Measurements from ENCODE around the gene FRMD4A.
"Not testable (repeated sequence)": the region's sequence is repeated elsewhere in the genome, so short reads cannot be mapped to it uniquely, and the experiment has no call there.

FRMD4A gene

DNA sequence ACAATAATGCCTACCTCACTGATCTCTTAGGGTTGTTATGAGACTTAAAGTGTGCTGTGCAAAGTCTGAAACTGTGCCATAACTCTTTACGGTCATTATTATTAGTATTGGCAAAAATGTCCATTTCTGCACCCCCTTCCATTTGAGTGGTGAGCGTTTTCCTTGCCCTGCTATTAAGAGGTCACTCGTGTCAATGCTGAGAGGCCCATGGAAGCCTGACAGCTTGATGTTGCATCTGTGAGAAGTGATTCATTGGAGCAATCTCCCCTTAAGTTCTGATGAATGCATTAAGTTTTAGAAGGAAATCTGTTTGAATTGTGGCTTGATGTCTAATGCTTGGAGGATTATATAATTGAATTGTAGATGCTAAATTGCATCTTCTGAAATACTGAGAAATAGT is 253.3 kb downstream of the FRMD4A start:
- no peak overlapping the region for H3K27ac ChIP-seq
- TF ChIP-seq, protein P1, sequence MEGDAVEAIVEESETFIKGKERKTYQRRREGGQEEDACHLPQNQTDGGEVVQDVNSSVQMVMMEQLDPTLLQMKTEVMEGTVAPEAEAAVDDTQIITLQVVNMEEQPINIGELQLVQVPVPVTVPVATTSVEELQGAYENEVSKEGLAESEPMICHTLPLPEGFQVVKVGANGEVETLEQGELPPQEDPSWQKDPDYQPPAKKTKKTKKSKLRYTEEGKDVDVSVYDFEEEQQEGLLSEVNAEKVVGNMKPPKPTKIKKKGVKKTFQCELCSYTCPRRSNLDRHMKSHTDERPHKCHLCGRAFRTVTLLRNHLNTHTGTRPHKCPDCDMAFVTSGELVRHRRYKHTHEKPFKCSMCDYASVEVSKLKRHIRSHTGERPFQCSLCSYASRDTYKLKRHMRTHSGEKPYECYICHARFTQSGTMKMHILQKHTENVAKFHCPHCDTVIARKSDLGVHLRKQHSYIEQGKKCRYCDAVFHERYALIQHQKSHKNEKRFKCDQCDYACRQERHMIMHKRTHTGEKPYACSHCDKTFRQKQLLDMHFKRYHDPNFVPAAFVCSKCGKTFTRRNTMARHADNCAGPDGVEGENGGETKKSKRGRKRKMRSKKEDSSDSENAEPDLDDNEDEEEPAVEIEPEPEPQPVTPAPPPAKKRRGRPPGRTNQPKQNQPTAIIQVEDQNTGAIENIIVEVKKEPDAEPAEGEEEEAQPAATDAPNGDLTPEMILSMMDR (conservative IDR thresholded peaks at IDR 0.05): no peak

DNA sequence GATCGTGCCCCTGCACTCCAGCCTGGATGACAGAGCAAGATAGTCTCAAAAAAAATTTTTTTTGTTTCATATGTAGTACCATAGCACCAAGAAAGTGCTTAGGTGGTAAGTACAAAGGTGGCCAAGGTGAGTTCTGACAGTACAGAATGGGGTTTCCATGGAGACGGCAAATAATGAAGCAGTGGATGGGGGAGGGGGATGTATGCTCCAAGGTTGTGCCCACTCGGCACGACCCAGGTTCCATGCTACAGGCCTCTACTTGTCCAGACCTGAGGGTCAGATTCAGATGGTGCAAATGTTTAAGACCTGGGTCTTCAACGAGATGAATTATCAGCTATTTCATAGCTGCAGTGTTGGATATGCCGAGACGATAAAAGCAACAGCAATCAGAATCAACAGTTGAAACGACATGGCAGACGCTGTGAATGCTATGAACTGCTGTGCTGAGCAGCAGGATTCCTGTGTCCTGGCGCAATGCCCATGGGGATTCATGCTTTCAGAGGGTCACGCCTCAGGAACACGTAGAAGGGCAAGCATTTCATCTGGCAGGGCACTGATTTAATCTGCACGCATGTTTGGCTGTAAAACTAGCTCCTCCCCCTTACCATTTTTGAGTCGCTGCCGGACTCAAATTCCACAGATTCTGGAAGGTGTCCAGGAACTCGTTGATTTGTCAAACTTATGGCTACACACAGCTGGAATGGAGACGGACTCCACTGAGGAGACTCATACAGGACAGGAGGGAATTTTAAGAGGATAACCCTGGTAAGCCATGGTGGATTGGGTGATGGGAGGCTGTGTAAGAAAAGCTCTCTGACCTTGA is 256.5 kb downstream of the FRMD4A start:
- H3K27ac ChIP-seq: peak overlapping the region; percentile 73
- TF ChIP-seq, protein P1 (conservative IDR thresholded peaks at IDR 0.05): no peak

DNA sequence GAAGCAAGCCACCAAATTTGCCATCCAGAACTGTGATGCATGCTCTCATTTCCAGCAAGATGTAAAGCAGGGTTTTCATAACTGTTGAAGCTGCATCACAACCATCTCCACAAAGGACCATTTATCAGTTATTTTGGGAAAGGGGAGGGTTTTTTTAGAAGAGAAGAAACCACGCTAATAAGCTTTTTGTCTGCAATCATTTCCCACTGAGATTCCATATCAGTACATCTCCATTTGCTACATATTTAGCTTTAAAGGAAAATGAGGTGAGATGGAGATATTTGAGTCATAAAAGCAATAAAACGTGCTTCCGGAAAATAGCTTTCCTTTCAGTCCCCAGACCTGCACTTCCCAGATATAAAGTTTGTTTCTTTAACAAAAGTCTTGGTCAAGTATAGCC is 258.2 kb downstream of the FRMD4A start:
- no peak overlapping the region for H3K27ac ChIP-seq
- TF ChIP-seq, protein P1 (conservative IDR thresholded peaks at IDR 0.05): no peak

DNA sequence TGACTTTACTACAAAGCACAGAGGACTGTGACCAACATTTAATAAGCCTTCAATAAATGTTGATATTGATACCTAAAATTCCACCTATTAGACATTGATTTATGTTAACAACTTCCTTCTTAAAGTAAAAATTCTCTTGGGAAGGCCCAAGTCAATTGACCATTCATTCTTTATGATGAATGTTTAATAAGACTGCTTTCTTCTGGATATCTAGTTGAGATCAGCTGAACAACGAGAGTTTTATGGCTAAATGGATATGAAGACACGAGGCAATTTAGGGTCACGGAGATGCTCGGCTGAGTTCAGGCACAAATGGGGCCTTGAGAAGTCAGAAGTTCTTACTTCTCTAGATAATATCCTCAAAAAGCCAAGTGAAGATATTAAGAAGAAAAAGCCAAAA is 258.8 kb downstream of the FRMD4A start:
- TF ChIP-seq, protein P1 (conservative IDR thresholded peaks at IDR 0.05): no peak
- H3K27ac ChIP-seq: no peak overlapping the region

DNA sequence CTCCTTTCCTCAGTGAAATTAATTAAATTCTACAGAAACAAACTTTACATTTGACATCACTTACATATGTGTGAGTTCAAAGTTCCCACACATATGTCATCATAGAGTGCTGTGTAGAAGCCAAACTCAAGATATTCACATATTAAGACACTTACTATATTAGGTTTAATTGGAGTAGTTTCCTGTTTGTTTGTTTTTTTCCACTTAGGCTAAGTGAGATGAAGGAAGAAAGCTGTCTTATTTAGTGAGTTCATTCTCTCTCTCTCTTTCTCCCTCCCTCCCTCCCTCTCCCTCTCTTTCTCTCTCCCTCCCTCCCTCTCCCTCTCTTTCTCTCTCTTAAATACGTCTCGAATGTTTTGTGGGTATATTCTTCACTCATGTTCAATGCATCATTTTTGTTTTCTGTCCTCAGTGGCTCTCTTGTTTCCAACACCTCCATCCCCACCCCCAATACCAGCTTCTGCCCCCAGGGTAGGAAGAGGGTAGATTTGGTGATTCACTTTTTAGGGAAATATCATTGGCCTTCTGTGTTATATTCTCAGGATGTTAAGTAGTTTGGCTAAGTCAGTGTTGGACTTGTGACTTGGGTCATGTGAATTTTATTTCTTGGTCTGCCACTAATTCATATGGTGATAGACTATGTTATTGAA is 262.0 kb downstream of the FRMD4A start:
- no peak overlapping the region for H3K27ac ChIP-seq
- TF ChIP-seq, protein P1 (conservative IDR thresholded peaks at IDR 0.05): no peak

DNA sequence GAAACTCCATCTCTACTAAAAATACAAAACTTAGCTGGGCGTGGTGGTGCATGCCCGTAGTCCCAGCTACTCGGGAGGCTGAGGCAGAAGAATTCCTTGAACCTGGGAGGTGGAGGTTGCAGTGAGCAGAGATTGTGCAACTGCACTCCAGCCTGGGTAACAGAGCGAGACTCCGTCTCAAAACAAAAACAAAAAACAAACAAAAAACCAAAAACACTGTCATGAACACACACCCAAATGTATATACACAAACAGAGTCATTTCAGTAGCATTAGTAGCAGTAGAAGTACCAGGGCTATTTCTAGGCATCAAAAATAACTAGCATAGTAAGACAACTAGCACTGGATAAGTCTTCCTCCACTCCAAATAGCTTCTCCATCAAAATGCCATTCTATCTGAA is 263.1 kb downstream of the FRMD4A start:
- not testable (repeated sequence) for H3K27ac ChIP-seq

DNA sequence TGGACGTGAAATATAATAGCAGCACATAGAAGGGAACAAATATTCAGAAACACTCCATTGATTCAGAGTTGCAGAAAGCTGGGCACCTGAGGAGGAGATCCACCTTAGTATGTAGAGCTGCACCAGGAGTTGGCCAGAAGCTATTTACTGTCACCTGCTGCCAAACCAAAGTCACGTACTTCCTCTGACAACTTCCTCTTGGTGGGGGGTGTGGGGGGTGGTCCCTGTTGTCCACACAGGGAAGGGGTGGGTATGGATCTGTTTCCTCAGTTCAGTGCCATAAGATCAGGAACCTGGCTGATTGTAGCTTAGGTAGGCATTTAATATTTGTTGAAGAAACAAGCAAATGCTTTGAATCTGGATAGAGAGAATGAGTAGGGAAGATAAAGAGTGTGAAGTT is 264.6 kb downstream of the FRMD4A start:
- TF ChIP-seq, protein P1 (conservative IDR thresholded peaks at IDR 0.05): no peak
- no peak overlapping the region for H3K27ac ChIP-seq

Data from VCaP (cell line).